Measurements from ENCODE around the gene TBL1XR1.
A peak's percentile ranks its signal among the peaks of the same experiment; 100 is the strongest.
"Not testable (repeated sequence)": the region's sequence is repeated elsewhere in the genome, so short reads cannot be mapped to it uniquely, and the experiment has no call there.

Gene TBL1XR1

GRCh38 chr3:177194299-177194698, 3.0 kb downstream of the TBL1XR1 start:
- Histone ChIP-seq H2BK15ac (replicated peaks; ENCODE audit: low read depth) (no peak overlapping the region), H3K36me3 (ENCODE audit: control insufficient read depth, insufficient read depth, low read length) (peaks cover 3% of the 10 kb centered on the region), H3K18ac (ENCODE audit: low read length) (no peak overlapping the region), H3K4me1 (ENCODE audit: control insufficient read depth, low read depth, low read length) (peaks cover 9% of the 10 kb centered on the region), H3K27me3 (ENCODE audit: insufficient read depth, low read length, poor library complexity) (no peaks in the 10 kb centered on the region), H3K4me3 (ENCODE audit: low read length) (peak overlapping the region; percentile 100), H3K4ac (ENCODE audit: low read depth, low read length) (no peak overlapping the region), H3K56ac (ENCODE audit: low read length) (peak overlapping the region; percentile 100), H3K79me1 (ENCODE audit: low read length) (no peaks in the 10 kb centered on the region), H2AK5ac (ENCODE audit: low read length) (no peak overlapping the region), H3K23ac (ENCODE audit: low read length) (no peak overlapping the region), H3K4me2 (ENCODE audit: low read length) (peak overlapping the region; percentile 70), H4K8ac (ENCODE audit: low read depth, low read length) (no peak overlapping the region), H2BK5ac (ENCODE audit: low read length) (no peak overlapping the region), H3K9ac (ENCODE audit: low read length) (peak overlapping the region; percentile 100), H4K5ac (ENCODE audit: low read length) (no peak overlapping the region), H2BK120ac (ENCODE audit: low read depth, low read length) (no peak overlapping the region), H3K79me2 (ENCODE audit: control insufficient read depth, insufficient read depth, low read length) (peaks cover 71% of the 10 kb centered on the region), H3K27ac (ENCODE audit: low read depth, low read length) (no peak overlapping the region)
- WGBS (ENCODE audit: extremely low coverage, insufficient coverage, low lambda C conversion rate), result no CpG with 5 or more reads among the region's 1 CpG
- DNase-seq, result no peak

GRCh38 chr3:177193688-177194268, 3.5 kb downstream of the TBL1XR1 start:
- no CpG with 5 or more reads among the region's 9 CpGs for WGBS (ENCODE audit: extremely low coverage, insufficient coverage, low lambda C conversion rate)
- no peaks in the 10 kb centered on the region for H3K27me3 ChIP-seq (ENCODE audit: insufficient read depth, low read length, poor library complexity)
- H4K8ac ChIP-seq (ENCODE audit: low read depth, low read length), result no peak overlapping the region
- peak overlapping the region; percentile 41 for H2BK5ac ChIP-seq (ENCODE audit: low read length)
- H3K79me2 ChIP-seq (ENCODE audit: control insufficient read depth, insufficient read depth, low read length), result peaks cover 76% of the 10 kb centered on the region
- peak overlapping the region; percentile 52 for H3K18ac ChIP-seq (ENCODE audit: low read length)
- peak overlapping the region; percentile 65 for H2AK5ac ChIP-seq (ENCODE audit: low read length)
- peak overlapping the region; percentile 70 for H3K4me2 ChIP-seq (ENCODE audit: low read length)
- peak overlapping the region; percentile 87 for H3K56ac ChIP-seq (ENCODE audit: low read length)
- no peak overlapping the region for H2BK120ac ChIP-seq (ENCODE audit: low read depth, low read length)
- peak overlapping the region; percentile 16 for H3K4me3 ChIP-seq (ENCODE audit: low read length)
- H3K4me1 ChIP-seq (ENCODE audit: control insufficient read depth, low read depth, low read length), result peaks cover 6% of the 10 kb centered on the region
- no peak overlapping the region for H3K27ac ChIP-seq (ENCODE audit: low read depth, low read length)
- H3K4ac ChIP-seq (ENCODE audit: low read depth, low read length), result no peak overlapping the region
- DNase-seq, result peak; percentile 37
- peak overlapping the region; percentile 100 for H3K9ac ChIP-seq (ENCODE audit: low read length)
- no peak overlapping the region for H4K5ac ChIP-seq (ENCODE audit: low read length)
- no peak overlapping the region for H2BK15ac ChIP-seq (replicated peaks; ENCODE audit: low read depth)
- H3K79me1 ChIP-seq (ENCODE audit: low read length), result no peaks in the 10 kb centered on the region
- H3K36me3 ChIP-seq (ENCODE audit: control insufficient read depth, insufficient read depth, low read length), result peaks cover 3% of the 10 kb centered on the region
- no peak overlapping the region for H3K23ac ChIP-seq (ENCODE audit: low read length)

DNA sequence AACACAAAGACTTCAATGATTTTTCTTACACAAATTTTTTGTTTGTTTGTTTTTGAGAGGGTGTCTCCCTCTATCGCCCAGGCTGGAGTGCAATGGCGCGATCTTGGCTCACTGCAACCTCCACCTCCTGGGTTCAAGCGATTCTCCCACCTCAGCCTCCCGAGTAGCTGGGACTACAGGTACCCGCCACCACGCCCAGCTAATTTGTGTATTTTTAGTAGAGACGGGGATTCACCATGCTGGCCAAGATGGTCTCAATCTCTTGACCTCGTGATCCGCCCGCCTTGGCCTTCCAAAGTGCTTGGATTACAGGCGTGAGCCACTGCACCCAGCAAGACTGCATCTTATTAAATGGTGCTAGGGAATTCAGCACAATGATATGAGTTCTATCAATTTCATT, 4.0 kb downstream of the TBL1XR1 start:
- Histone ChIP-seq H3K9ac (ENCODE audit: low read length) (peak overlapping the region; percentile 100), H3K79me2 (ENCODE audit: control insufficient read depth, insufficient read depth, low read length) (peaks cover 81% of the 10 kb centered on the region)
- not testable (repeated sequence) for DNase-seq; H3K27ac ChIP-seq (ENCODE audit: low read depth, low read length); H3K18ac ChIP-seq (ENCODE audit: low read length); H4K8ac ChIP-seq (ENCODE audit: low read depth, low read length); H3K4me3 ChIP-seq (ENCODE audit: low read length); H2BK15ac ChIP-seq (replicated peaks; ENCODE audit: low read depth); H3K4me2 ChIP-seq (ENCODE audit: low read length); H2BK120ac ChIP-seq (ENCODE audit: low read depth, low read length); H3K36me3 ChIP-seq (ENCODE audit: control insufficient read depth, insufficient read depth, low read length); H3K79me1 ChIP-seq (ENCODE audit: low read length); H2BK5ac ChIP-seq (ENCODE audit: low read length); H3K27me3 ChIP-seq (ENCODE audit: insufficient read depth, low read length, poor library complexity); H3K56ac ChIP-seq (ENCODE audit: low read length); H4K5ac ChIP-seq (ENCODE audit: low read length); H3K4me1 ChIP-seq (ENCODE audit: control insufficient read depth, low read depth, low read length); H2AK5ac ChIP-seq (ENCODE audit: low read length); H3K23ac ChIP-seq (ENCODE audit: low read length); H3K4ac ChIP-seq (ENCODE audit: low read depth, low read length)
- no CpG with 5 or more reads among the region's 12 CpGs for WGBS (ENCODE audit: extremely low coverage, insufficient coverage, low lambda C conversion rate)

GRCh38 chr3:177190756-177191681, 6.3 kb downstream of the TBL1XR1 start:
- Histone ChIP-seq H3K23ac (ENCODE audit: low read length) (no peak overlapping the region), H3K36me3 (ENCODE audit: control insufficient read depth, insufficient read depth, low read length) (peaks cover 3% of the 10 kb centered on the region), H4K5ac (ENCODE audit: low read length) (no peak overlapping the region), H2BK120ac (ENCODE audit: low read depth, low read length) (no peak overlapping the region), H2BK15ac (replicated peaks; ENCODE audit: low read depth) (no peak overlapping the region), H3K27ac (ENCODE audit: low read depth, low read length) (no peak overlapping the region), H3K4ac (ENCODE audit: low read depth, low read length) (no peak overlapping the region), H2BK5ac (ENCODE audit: low read length) (no peak overlapping the region), H2AK5ac (ENCODE audit: low read length) (no peak overlapping the region), H3K4me2 (ENCODE audit: low read length) (no peak overlapping the region), H4K8ac (ENCODE audit: low read depth, low read length) (no peak overlapping the region), H3K56ac (ENCODE audit: low read length) (no peak overlapping the region), H3K79me1 (ENCODE audit: low read length) (no peaks in the 10 kb centered on the region), H3K27me3 (ENCODE audit: insufficient read depth, low read length, poor library complexity) (no peaks in the 10 kb centered on the region), H3K18ac (ENCODE audit: low read length) (no peak overlapping the region), H3K4me3 (ENCODE audit: low read length) (no peak overlapping the region), H3K79me2 (ENCODE audit: control insufficient read depth, insufficient read depth, low read length) (peaks cover 95% of the 10 kb centered on the region), H3K4me1 (ENCODE audit: control insufficient read depth, low read depth, low read length) (peaks cover 5% of the 10 kb centered on the region), H3K9ac (ENCODE audit: low read length) (peak overlapping the region; percentile 26)
- no peak for DNase-seq
- WGBS (ENCODE audit: extremely low coverage, insufficient coverage, low lambda C conversion rate), result no CpG with 5 or more reads among the region's 5 CpGs

DNA sequence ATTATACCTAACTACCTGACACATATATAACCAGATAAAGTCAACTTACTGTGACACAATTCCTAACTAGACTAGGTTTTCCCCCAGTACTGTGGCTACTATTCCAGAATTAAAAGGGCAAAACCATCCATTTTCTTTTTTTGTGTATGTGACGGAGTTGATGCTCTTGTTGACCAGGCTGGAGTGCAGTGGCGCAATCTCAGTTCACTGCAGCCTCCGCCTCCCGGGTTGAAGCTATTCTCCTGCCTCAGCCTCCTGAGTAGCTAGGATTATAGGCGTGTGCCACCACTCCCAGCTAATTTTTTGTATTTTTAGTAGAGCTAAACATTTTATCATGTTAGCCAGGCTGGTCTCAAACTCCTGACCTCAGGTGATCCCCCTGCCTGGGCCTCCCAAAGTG, 7.1 kb downstream of the TBL1XR1 start:
- H4K8ac ChIP-seq (ENCODE audit: low read depth, low read length); H3K23ac ChIP-seq (ENCODE audit: low read length); H3K18ac ChIP-seq (ENCODE audit: low read length); H3K27ac ChIP-seq (ENCODE audit: low read depth, low read length); H3K4ac ChIP-seq (ENCODE audit: low read depth, low read length); DNase-seq; H3K56ac ChIP-seq (ENCODE audit: low read length); H3K4me3 ChIP-seq (ENCODE audit: low read length); H3K4me2 ChIP-seq (ENCODE audit: low read length); H3K9ac ChIP-seq (ENCODE audit: low read length); H3K79me1 ChIP-seq (ENCODE audit: low read length); H3K27me3 ChIP-seq (ENCODE audit: insufficient read depth, low read length, poor library complexity); H2BK5ac ChIP-seq (ENCODE audit: low read length); H4K5ac ChIP-seq (ENCODE audit: low read length); H2BK15ac ChIP-seq (replicated peaks; ENCODE audit: low read depth); H2AK5ac ChIP-seq (ENCODE audit: low read length); H2BK120ac ChIP-seq (ENCODE audit: low read depth, low read length); H3K36me3 ChIP-seq (ENCODE audit: control insufficient read depth, insufficient read depth, low read length); H3K4me1 ChIP-seq (ENCODE audit: control insufficient read depth, low read depth, low read length): not testable (repeated sequence)
- H3K79me2 ChIP-seq (ENCODE audit: control insufficient read depth, insufficient read depth, low read length), result peaks cover 95% of the 10 kb centered on the region
- no CpG with 5 or more reads among the region's 5 CpGs for WGBS (ENCODE audit: extremely low coverage, insufficient coverage, low lambda C conversion rate)

Measured in mesendoderm (in vitro differentiated cells).